Osteocyte (in vitro differentiated cells): ENCODE measurements around the gene CACNA2D3. TPM values are rescaled to one million over a fixed set of nuclear protein-coding genes. Genes with fewer than 3 reads are reported as not detected.

Experiments used
- DNase-seq: peaks from one replicate; pipeline ENCODE4 v3.0.0; 2021; ENCODE audit warnings: mixed read lengths; ENCODE audit not compliant: unreplicated experiment; ENCODE audit errors: extremely low spot score
- H3K27ac Mint-ChIP-seq: one replicate; pipeline ENCODE4 v1.8.0; 2021; ENCODE audit warnings: mild to moderate bottlenecking, mixed read lengths; ENCODE audit not compliant: unreplicated experiment
- H3K27me3 Mint-ChIP-seq: one replicate; pipeline ENCODE4 v1.8.0; 2021; ENCODE audit warnings: mixed read lengths; ENCODE audit not compliant: unreplicated experiment
- H3K36me3 Mint-ChIP-seq: one replicate; pipeline ENCODE4 v1.8.0; 2021; ENCODE audit warnings: mixed read lengths; ENCODE audit not compliant: unreplicated experiment
- H3K4me1 Mint-ChIP-seq: one replicate; pipeline ENCODE4 v1.8.0; 2021; ENCODE audit warnings: mixed read lengths; ENCODE audit not compliant: unreplicated experiment
- H3K4me3 Mint-ChIP-seq: one replicate; pipeline ENCODE4 v1.8.0; 2021; ENCODE audit warnings: mild to moderate bottlenecking, moderate library complexity, mixed read lengths; ENCODE audit not compliant: unreplicated experiment
- H3K9me3 Mint-ChIP-seq: one replicate; pipeline ENCODE4 v1.8.0; 2021; ENCODE audit warnings: mixed read lengths; ENCODE audit not compliant: unreplicated experiment
- CTCF ChIP-seq: fragments of 200-600 bp; sonication (generic); IDR thresholded peaks from 2 replicates; pipeline ENCODE4 v1.5.0; 2021; ENCODE audit warnings: antibody characterized with exemption, mild to moderate bottlenecking, moderate library complexity
- total RNA-seq: library from RNA; stranded (reverse); gene quantifications from 2 replicates; pipeline ENCODE4 v1.2.1, GENCODE V29; 2021

The CACNA2D3 gene
- total RNA-seq, 1 donor from 2014 or later: 0.46 TPM

- no peak for DNase-seq
- Mint-ChIP-seq H3K27ac (no peak overlapping the region), H3K9me3 (no peaks in the 10 kb centered on the region), H3K4me3 (no peak overlapping the region), H3K27me3 (no peaks in the 10 kb centered on the region), H3K36me3 (no peaks in the 10 kb centered on the region), H3K4me1 (no peaks in the 10 kb centered on the region)
- TF ChIP-seq CTCF: no peak
Observed at GRCh38 chr3:54299169-54299935, 177.0 kb downstream of the CACNA2D3 start.

DNA sequence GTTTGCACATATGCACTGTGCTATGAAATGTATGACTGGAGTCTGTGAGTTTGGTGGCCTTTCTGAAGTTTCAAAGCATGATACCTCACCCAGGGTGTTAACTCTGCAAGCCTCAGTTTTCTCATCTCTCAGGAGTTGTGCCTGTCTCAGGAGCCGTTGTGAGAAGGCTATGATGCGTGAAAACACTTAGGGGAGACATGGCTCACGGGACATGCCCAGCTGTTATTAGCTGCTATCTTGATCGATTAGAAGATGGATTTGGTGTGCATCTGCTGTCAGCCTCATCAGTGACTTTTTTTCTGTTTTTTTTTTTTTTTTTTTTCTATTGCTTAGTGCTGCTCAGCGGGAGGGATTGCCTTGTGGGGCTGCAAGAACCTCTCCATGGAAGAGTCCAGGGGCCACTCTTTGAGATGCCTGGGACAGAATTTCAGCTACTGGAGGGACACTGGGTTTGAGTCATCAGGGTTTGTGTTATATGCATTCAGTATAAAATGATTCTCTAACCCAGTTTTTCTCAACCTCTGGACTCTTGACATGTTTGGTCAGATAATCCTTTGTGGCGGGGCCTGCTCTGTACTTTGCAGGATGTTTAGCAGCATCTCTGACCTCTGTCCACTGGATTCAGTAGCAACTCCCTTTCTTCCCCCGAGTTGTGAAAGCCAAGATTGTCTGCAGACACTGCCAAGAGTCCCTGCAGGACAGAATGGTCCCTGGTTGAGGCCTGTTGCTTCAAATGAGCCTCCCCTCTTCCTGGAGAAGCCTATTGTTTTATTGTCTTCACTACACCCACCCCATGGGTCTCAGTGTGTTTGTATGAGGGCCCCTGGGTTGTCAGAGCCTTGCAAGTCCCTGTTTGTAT, 181.4 kb downstream of the CACNA2D3 start:
- no peaks in the 10 kb centered on the region for H3K9me3 Mint-ChIP-seq
- no peaks in the 10 kb centered on the region for H3K27me3 Mint-ChIP-seq
- H3K27ac Mint-ChIP-seq: no peak overlapping the region

DNA sequence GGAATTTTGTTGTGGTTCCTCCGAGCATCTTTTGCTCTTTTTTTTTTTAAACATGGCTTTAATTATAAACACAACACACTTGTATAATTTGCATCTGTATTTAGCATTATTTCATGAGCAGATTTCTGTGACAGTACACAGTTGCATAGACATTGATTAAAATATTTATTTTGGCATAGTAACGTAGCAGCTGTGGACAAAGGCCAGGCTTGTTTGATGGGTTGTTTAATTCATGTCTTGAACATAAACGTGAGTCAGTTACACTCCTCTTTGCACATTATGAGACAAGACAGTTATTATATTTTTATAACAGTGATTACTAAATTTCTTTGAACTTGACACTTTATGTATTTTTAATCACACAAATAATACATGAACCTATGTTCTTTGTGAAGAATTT, 182.5 kb downstream of the CACNA2D3 start:
- Mint-ChIP-seq H3K27ac (no peak overlapping the region), H3K36me3 (no peaks in the 10 kb centered on the region), H3K4me1 (no peaks in the 10 kb centered on the region)

More for the DNA sequence above, 181.4 kb downstream of the CACNA2D3 start:
- Mint-ChIP-seq H3K36me3 (no peaks in the 10 kb centered on the region), H3K4me1 (no peaks in the 10 kb centered on the region), H3K4me3 (no peak overlapping the region)
- no peak for TF ChIP-seq CTCF
- no peak for DNase-seq

GRCh38 chr3:54305409-54306099, 183.2 kb downstream of the CACNA2D3 start:
- H3K4me1 Mint-ChIP-seq: no peaks in the 10 kb centered on the region
- no peaks in the 10 kb centered on the region for H3K36me3 Mint-ChIP-seq
- TF ChIP-seq CTCF: no peak
- DNase-seq: no peak
- no peaks in the 10 kb centered on the region for H3K27me3 Mint-ChIP-seq
- H3K9me3 Mint-ChIP-seq: no peaks in the 10 kb centered on the region
- no peak overlapping the region for H3K27ac Mint-ChIP-seq
- no peak overlapping the region for H3K4me3 Mint-ChIP-seq

More for the DNA sequence above, 182.5 kb downstream of the CACNA2D3 start:
- no peak for DNase-seq
- no peaks in the 10 kb centered on the region for H3K9me3 Mint-ChIP-seq
- TF ChIP-seq CTCF: no peak
- H3K4me3 Mint-ChIP-seq: no peak overlapping the region
- no peaks in the 10 kb centered on the region for H3K27me3 Mint-ChIP-seq
